ENCODE data around the gene WDR7.

The WDR7 gene

GRCh38 chr18:56795381-56795780, 144.2 kb downstream of the WDR7 start:
- TF ChIP-seq ZFX (IDR thresholded peaks at IDR 0.05; ENCODE audit: borderline replicate concordance) (no peak), CTCF (IDR thresholded peaks at IDR 0.05) (no peak)
- no peak overlapping the region for H3K27ac ChIP-seq

GRCh38 chr18:56799756-56800155, 148.6 kb downstream of the WDR7 start:
- H3K27ac ChIP-seq = no peak overlapping the region

GRCh38 chr18:56803051-56803450, 151.9 kb downstream of the WDR7 start:
- no peak overlapping the region for H3K27ac ChIP-seq
- no peak for TF ChIP-seq ZFX (IDR thresholded peaks at IDR 0.05; ENCODE audit: borderline replicate concordance)
- TF ChIP-seq CTCF (IDR thresholded peaks at IDR 0.05) = no peak

More at GRCh38 chr18:56799756-56800155, 148.6 kb downstream of the WDR7 start:
- TF ChIP-seq CTCF (IDR thresholded peaks at IDR 0.05) (no peak), ZFX (IDR thresholded peaks at IDR 0.05; ENCODE audit: borderline replicate concordance) (no peak)

- TF ChIP-seq ZFX (IDR thresholded peaks at IDR 0.05; ENCODE audit: borderline replicate concordance) = no peak
- TF ChIP-seq CTCF (IDR thresholded peaks at IDR 0.05) = no peak
- no peak overlapping the region for H3K27ac ChIP-seq
These were observed 153.2 kb downstream of the WDR7 start for GRCh38 chr18:56804395-56804794.

GRCh38 chr18:56807901-56808300, 156.7 kb downstream of the WDR7 start:
- no peak for TF ChIP-seq ZFX (IDR thresholded peaks at IDR 0.05; ENCODE audit: borderline replicate concordance)
- TF ChIP-seq CTCF (IDR thresholded peaks at IDR 0.05) = no peak

GRCh38 chr18:56812674-56813073, 161.5 kb downstream of the WDR7 start:
- no peak for TF ChIP-seq CTCF (IDR thresholded peaks at IDR 0.05)
- TF ChIP-seq ZFX (IDR thresholded peaks at IDR 0.05; ENCODE audit: borderline replicate concordance) = no peak
- no peak overlapping the region for H3K27ac ChIP-seq

More at GRCh38 chr18:56807901-56808300, 156.7 kb downstream of the WDR7 start:
- no peak overlapping the region for H3K27ac ChIP-seq

GRCh38 chr18:56815926-56816325, 164.8 kb downstream of the WDR7 start:
- no peak overlapping the region for H3K27ac ChIP-seq
- TF ChIP-seq ZFX (IDR thresholded peaks at IDR 0.05; ENCODE audit: borderline replicate concordance) = no peak
- no peak for TF ChIP-seq CTCF (IDR thresholded peaks at IDR 0.05)
